RWPE1 (cell line): ENCODE data around the gene CES2.

Source experiments
- CTCF ChIA-PET: fragments of 350-600 bp; sonication (Branson Sonifier 250); formaldehyde crosslinking; extraction: SDS; loops from one replicate; lab custom pipeline; 2021; lab: Yijun Ruan, JAX
- POLR2A ChIA-PET: fragments of 400-600 bp; formaldehyde crosslinking; extraction: SDS; loops from one replicate; lab custom pipeline; 2020; ENCODE audit warnings: antibody characterized with exemption; ENCODE audit not compliant: low non-redundant PET; lab: Yijun Ruan, JAX
- DNase-seq: peaks from one replicate; pipeline ENCODE4 v3.0.0; 2012; ENCODE audit warnings: low spot score
- H3K27ac ChIP-seq: fragments of 450-650 bp; 2 replicates; pipeline ENCODE4 v1.5.1; 2017
- TF ChIP-seq, protein P1 (sequence below): fragments of 450-650 bp; conservative IDR thresholded peaks from 2 replicates; pipeline ENCODE4 v1.5.1; 2017; ENCODE audit warnings: low read depth, mild to moderate bottlenecking

CES2 gene

DNA sequence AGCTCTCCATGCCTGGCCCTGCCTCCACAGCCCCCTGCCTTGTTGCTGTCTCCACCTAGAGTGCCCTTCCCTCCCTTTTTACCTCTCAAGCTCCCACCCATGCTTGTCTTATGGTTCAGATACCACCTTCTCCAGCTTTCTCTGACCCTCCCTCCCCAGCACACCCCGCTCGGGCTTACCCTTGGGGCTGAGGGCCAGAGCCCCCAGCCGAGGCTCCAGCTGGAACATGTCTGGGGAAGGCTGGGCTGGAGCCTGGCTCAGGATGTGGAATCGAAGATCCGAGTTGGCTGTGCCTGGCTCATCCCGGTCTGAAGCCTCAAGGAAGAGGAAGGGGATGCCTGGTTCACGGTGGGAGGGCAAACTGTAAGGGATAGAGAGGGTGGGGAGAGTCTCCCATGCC, 20.3 kb upstream of the CES2 start:
- DNase-seq: no peak
- CTCF ChIA-PET: interaction anchor here (0.5 to 0.6 kb wide), 2 partner anchors 24 to 30 kb away, joined by 3 read pairs; no protein-coding TSS in a partner anchor
- POLR2A ChIA-PET: no interaction called here
- H3K27ac ChIP-seq: no peak overlapping the region
- TF ChIP-seq, protein P1, sequence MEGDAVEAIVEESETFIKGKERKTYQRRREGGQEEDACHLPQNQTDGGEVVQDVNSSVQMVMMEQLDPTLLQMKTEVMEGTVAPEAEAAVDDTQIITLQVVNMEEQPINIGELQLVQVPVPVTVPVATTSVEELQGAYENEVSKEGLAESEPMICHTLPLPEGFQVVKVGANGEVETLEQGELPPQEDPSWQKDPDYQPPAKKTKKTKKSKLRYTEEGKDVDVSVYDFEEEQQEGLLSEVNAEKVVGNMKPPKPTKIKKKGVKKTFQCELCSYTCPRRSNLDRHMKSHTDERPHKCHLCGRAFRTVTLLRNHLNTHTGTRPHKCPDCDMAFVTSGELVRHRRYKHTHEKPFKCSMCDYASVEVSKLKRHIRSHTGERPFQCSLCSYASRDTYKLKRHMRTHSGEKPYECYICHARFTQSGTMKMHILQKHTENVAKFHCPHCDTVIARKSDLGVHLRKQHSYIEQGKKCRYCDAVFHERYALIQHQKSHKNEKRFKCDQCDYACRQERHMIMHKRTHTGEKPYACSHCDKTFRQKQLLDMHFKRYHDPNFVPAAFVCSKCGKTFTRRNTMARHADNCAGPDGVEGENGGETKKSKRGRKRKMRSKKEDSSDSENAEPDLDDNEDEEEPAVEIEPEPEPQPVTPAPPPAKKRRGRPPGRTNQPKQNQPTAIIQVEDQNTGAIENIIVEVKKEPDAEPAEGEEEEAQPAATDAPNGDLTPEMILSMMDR: no peak

DNA sequence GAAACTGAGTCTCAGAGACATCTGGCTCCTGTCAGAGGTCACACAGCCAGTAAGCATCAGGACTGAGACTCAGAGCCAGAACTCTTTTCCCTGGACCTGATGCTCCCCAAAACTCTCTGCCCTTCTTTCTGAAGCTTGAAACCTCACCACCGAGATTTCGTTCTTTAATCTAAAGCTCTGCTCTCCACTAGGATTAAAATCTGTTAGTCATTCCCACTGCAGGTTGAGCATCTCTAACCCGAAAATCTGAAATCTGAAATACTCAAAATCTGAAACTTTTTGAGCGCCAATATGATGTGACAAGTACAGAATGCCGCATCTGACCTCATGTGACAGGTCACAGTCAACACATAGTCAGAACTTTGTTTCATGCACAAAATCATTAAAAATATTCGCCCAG, 18.8 kb upstream of the CES2 start:
- no peak for DNase-seq
- CTCF ChIA-PET: interaction anchor here (0.6 kb wide), 1 partner anchor 149 kb away, joined by 4 read pairs; no protein-coding TSS in a partner anchor
- POLR2A ChIA-PET: no interaction called here
- H3K27ac ChIP-seq: no peak overlapping the region
- TF ChIP-seq, protein P1: no peak

DNA sequence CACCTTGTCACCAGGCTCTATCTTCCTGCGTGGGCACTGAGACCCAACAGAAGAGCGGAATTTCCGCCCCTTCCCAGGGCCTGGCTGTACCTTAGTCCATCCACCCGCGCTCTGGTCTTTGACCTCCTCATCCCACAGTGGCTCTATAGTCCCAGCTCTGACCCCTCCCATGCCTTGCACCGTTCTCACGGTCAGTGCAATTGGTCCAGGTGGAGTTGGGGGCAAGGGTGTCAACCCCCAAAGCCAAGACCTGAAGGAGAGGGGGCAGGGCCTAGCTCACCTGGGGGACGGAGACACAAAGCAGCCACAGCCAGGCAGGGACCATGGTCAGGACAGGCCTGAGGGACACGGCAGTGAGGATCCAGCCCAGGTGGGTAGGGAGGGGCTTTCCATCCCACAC, 17.6 kb upstream of the CES2 start:
- CTCF ChIA-PET: interaction anchor here (0.6 to 2.6 kb wide), 2 partner anchors 22 to 50 kb away, joined by 4 to 15 read pairs; no protein-coding TSS in a partner anchor
- POLR2A ChIA-PET: no interaction called here
- no peak for DNase-seq
- H3K27ac ChIP-seq: no peak overlapping the region
- TF ChIP-seq, protein P1: no peak

DNA sequence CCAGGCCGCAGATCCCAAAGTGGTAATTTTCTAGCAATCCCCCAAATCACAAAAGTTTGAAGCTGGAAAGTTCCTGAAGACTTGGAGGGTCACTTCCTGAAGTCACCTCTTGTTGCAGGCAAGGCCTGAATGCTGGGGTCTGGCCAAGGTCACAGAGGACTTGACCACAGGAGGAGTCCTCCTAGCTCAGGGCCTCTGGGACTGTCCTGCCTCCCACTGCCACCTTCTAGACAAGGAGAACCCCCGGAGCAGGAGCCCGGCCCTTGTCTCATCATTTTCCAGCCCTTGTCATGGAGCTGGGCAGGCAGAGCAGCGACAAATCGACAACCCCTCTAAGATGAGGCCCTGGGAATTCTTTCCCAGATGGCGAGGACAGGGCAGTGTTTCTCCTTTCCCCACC, 17.0 kb upstream of the CES2 start:
- POLR2A ChIA-PET: no interaction called here
- DNase-seq: no peak
- no peak overlapping the region for H3K27ac ChIP-seq
- TF ChIP-seq, protein P1: no peak
- CTCF ChIA-PET: interaction anchor here (0.6 to 2.6 kb wide), 2 partner anchors 23 to 50 kb away, joined by 4 to 15 read pairs; no protein-coding TSS in a partner anchor

DNA sequence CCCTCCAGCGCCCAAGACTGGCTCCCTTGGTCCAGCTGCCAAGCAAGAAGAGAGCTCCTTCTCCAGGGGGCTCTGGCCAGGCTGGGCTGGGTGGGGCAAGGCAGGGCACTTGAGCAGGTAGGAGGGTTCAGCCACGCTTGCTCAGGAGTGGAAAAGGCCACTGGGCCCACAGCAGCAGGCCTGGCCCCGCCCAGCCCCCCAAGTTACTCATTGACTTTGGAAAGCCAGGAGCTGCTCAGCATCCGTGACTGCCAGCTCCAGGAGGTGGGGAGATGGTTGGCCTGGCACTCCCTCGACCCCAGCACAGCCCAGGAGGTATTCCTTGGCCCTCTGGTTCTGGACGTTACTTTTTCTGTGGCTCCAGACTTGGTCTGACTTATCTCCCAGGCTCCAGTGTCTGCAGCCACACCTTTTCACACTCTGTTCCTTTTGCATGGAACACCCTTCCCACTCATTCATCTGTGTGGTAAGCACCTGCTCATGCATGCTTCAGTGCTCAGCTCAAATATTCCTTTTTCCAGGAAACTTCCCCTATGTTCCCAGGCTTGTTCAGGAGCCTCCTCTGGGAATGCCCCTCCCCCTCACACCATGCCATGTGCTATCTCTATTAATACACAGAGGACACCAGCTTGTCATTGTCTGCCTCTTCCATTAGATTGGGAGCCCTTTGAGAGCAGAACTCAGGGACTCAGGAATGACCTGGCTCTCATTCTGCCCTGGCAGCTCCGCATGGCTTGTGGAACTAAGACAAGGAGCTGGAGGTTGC, 16.3 kb upstream of the CES2 start, which contains the start of gene CDH16:
Gene CDH16, minus strand, starts transcription at position 83 of the 766 bp plus-strand sequence. CDS start 820 bp downstream, outside the sequence.
- CTCF ChIA-PET: interaction anchor here (1.3 to 2.6 kb wide), 2 partner anchors 9 to 24 kb away, joined by 7 to 15 read pairs; no protein-coding TSS in a partner anchor
- POLR2A ChIA-PET: no interaction called here

More for the DNA sequence above, 16.3 kb upstream of the CES2 start, which contains the start of gene CDH16:
- no peak for DNase-seq
- no peak within 1 kb of the TSS for H3K27ac ChIP-seq
- TF ChIP-seq, protein P1: no peak
